ENCODE measurements around the gene HOXD4. TPM values are rescaled to one million over a fixed set of nuclear protein-coding genes. Genes with fewer than 3 reads are reported as not detected.

The HOXD4 gene
- total RNA-seq, 1 experiment from 2014 or later, result 7.2 TPM

GRCh38 chr2:176126929-176127773, 24.2 kb upstream of the HOXD4 start:
- peak; percentile 50 for DNase-seq (ENCODE audit: low read depth)

- no peak for DNase-seq (ENCODE audit: low read depth)
Measured at GRCh38 chr2:176127774-176128072, 23.6 kb upstream of the HOXD4 start.

GRCh38 chr2:176128172-176128981, 23.0 kb upstream of the HOXD4 start:
- DNase-seq (ENCODE audit: low read depth), result no peak

GRCh38 chr2:176128982-176129796, 22.2 kb upstream of the HOXD4 start, which contains the start of gene HOXD8:
Gene HOXD8 (plus strand): TSS chr2:176129705. CDS start chr2:176130367, 662 bp downstream.
- peak; percentile 94 for DNase-seq (ENCODE audit: low read depth)

- peak; percentile 72 for DNase-seq (ENCODE audit: low read depth)
Measured at GRCh38 chr2:176129813-176130146, 21.6 kb upstream of the HOXD4 start.

GRCh38 chr2:176130147-176130956, 21.0 kb upstream of the HOXD4 start:
- peak; percentile 83 for DNase-seq (ENCODE audit: low read depth)

GRCh38 chr2:176130957-176131847, 20.1 kb upstream of the HOXD4 start:
- no peak for DNase-seq (ENCODE audit: low read depth)

- DNase-seq (ENCODE audit: low read depth), result no peak
Measured at GRCh38 chr2:176131848-176132158, 19.5 kb upstream of the HOXD4 start.

- no peak for DNase-seq (ENCODE audit: low read depth)
Measured at GRCh38 chr2:176132205-176133171, 18.9 kb upstream of the HOXD4 start.

GRCh38 chr2:176133389-176133788, 18.0 kb upstream of the HOXD4 start:
- no peak for DNase-seq (ENCODE audit: low read depth)

- no peak for DNase-seq (ENCODE audit: low read depth)
Measured at GRCh38 chr2:176134035-176134434, 17.3 kb upstream of the HOXD4 start.

GRCh38 chr2:176135035-176135440, 16.3 kb upstream of the HOXD4 start:
- DNase-seq (ENCODE audit: low read depth), result peak; percentile 67

GRCh38 chr2:176136374-176137251, 14.7 kb upstream of the HOXD4 start:
- peak; percentile 51 for DNase-seq (ENCODE audit: low read depth)

GRCh38 chr2:176137252-176137580, 14.1 kb upstream of the HOXD4 start:
- no peak for DNase-seq (ENCODE audit: low read depth)

GRCh38 chr2:176137906-176138305, 13.4 kb upstream of the HOXD4 start:
- no peak for DNase-seq (ENCODE audit: low read depth)

GRCh38 chr2:176138526-176138922, 12.8 kb upstream of the HOXD4 start:
- DNase-seq (ENCODE audit: low read depth), result no peak

GRCh38 chr2:176138923-176139660, 12.3 kb upstream of the HOXD4 start:
- DNase-seq (ENCODE audit: low read depth), result peak; percentile 42

All from RPMI7951 (cell line).